Measurements from ENCODE around the gene CDH13.

- TF ChIP-seq CTCF (IDR thresholded peaks at IDR 0.05; ENCODE audit: extremely low read depth in 1 of 2, insufficient read depth in 1 of 2, low read depth in 1 of 2, low read length in 2 of 2) (no peak), GATA2 (IDR thresholded peaks at IDR 0.05; ENCODE audit: insufficient read depth, insufficient read length, low read depth, low read length) (no peak), POLR2A (IDR thresholded peaks at IDR 0.05; ENCODE audit: low read depth, low read length) (no peak), EZH2 (IDR thresholded peaks at IDR 0.05; ENCODE audit: borderline replicate concordance, low read depth, low read length, severe bottlenecking) (no peak), POLR2AphosphoS5 (IDR thresholded peaks at IDR 0.05; ENCODE audit: insufficient read depth, low read depth, low read length) (no peak), MYC (IDR thresholded peaks at IDR 0.05; ENCODE audit: low read depth, low read length) (no peak)
- TF ChIP-seq, protein P1, sequence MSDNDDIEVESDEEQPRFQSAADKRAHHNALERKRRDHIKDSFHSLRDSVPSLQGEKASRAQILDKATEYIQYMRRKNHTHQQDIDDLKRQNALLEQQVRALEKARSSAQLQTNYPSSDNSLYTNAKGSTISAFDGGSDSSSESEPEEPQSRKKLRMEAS (IDR thresholded peaks at IDR 0.05; ENCODE audit: insufficient read depth, insufficient read length) = no peak
These were observed 238.6 kb downstream of the CDH13 start for GRCh38 chr16:82865412-82865811.

Measured in endothelial cell of umbilical vein (primary cell).